ENCODE measurements around the gene PRR27. TPM values are rescaled to one million over a fixed set of nuclear protein-coding genes. Genes with fewer than 3 reads are reported as not detected.
"Not testable (repeated sequence)": the region's sequence is repeated elsewhere in the genome, so short reads cannot be mapped to it uniquely, and the experiment has no call there.

PRR27 gene
- total RNA-seq, 1 donor from 2014 or later: not detected

GRCh38 chr4:70197842-70198241 is 43.8 kb downstream of the PRR27 start:
- DNase-seq (ENCODE audit: low read depth): no peak
- TF ChIP-seq CTCF (IDR thresholded peaks at IDR 0.05; ENCODE audit: insufficient read depth, low read depth, low read length) (no peak), EZH2 (IDR thresholded peaks at IDR 0.05; ENCODE audit: insufficient read depth, low read length) (no peak)
- FAIRE-seq: no peak
- no peaks in the 10 kb centered on the region for H3K9me3 ChIP-seq (ENCODE audit: insufficient read depth, low read depth, low read length)
- H3K4me2 ChIP-seq (ENCODE audit: low read length): no peak overlapping the region
- no peak overlapping the region for H3K9ac ChIP-seq (ENCODE audit: low read length)
- H3K4me3 ChIP-seq (ENCODE audit: insufficient read depth, low read depth, low read length): no peak overlapping the region
- no peaks in the 10 kb centered on the region for H3K9me3 Mint-ChIP-seq (ENCODE audit: unreplicated experiment)
- H3K4me1 ChIP-seq (ENCODE audit: insufficient read depth, low read length): no peaks in the 10 kb centered on the region
- no peaks in the 10 kb centered on the region for H3K79me2 ChIP-seq (ENCODE audit: insufficient read depth, low read length)
- no peak overlapping the region for H3K27ac ChIP-seq (ENCODE audit: low read depth, low read length)
- no peaks in the 10 kb centered on the region for H3K27me3 ChIP-seq (ENCODE audit: insufficient read depth, low read length)
- H2AFZ ChIP-seq (ENCODE audit: low read depth, low read length): no peak overlapping the region
- H3K36me3 ChIP-seq (ENCODE audit: insufficient read depth, low read length): no peaks in the 10 kb centered on the region
- H3K36me3 Mint-ChIP-seq (ENCODE audit: low read depth, unreplicated experiment): no peaks in the 10 kb centered on the region
- H3K4me1 Mint-ChIP-seq (ENCODE audit: low read depth, unreplicated experiment): no peaks in the 10 kb centered on the region
- H3K4me3 Mint-ChIP-seq (ENCODE audit: unreplicated experiment): no peak overlapping the region
- H4K20me1 ChIP-seq (ENCODE audit: insufficient read depth, low read length): no peaks in the 10 kb centered on the region
- no peak overlapping the region for H3K27ac Mint-ChIP-seq (ENCODE audit: unreplicated experiment)
- no peaks in the 10 kb centered on the region for H3K27me3 Mint-ChIP-seq (ENCODE audit: low read depth, unreplicated experiment)

- Histone ChIP-seq H3K36me3 (ENCODE audit: insufficient read depth, low read length) (no peaks in the 10 kb centered on the region), H3K9me3 (ENCODE audit: insufficient read depth, low read depth, low read length) (no peaks in the 10 kb centered on the region), H3K27me3 (ENCODE audit: insufficient read depth, low read length) (no peaks in the 10 kb centered on the region), H2AFZ (ENCODE audit: low read depth, low read length) (no peak overlapping the region), H3K4me3 (ENCODE audit: insufficient read depth, low read depth, low read length) (no peak overlapping the region), H3K4me2 (ENCODE audit: low read length) (no peak overlapping the region), H3K27ac (ENCODE audit: low read depth, low read length) (no peak overlapping the region), H4K20me1 (ENCODE audit: insufficient read depth, low read length) (no peaks in the 10 kb centered on the region), H3K9ac (ENCODE audit: low read length) (no peak overlapping the region), H3K79me2 (ENCODE audit: insufficient read depth, low read length) (no peaks in the 10 kb centered on the region), H3K4me1 (ENCODE audit: insufficient read depth, low read length) (no peaks in the 10 kb centered on the region)
- no peak for FAIRE-seq
- Mint-ChIP-seq H3K4me1 (ENCODE audit: low read depth, unreplicated experiment) (no peaks in the 10 kb centered on the region), H3K27me3 (ENCODE audit: low read depth, unreplicated experiment) (no peaks in the 10 kb centered on the region), H3K36me3 (ENCODE audit: low read depth, unreplicated experiment) (no peaks in the 10 kb centered on the region), H3K9me3 (ENCODE audit: unreplicated experiment) (no peaks in the 10 kb centered on the region), H3K4me3 (ENCODE audit: unreplicated experiment) (no peak overlapping the region), H3K27ac (ENCODE audit: unreplicated experiment) (no peak overlapping the region)
- no peak for DNase-seq (ENCODE audit: low read depth)
- no peak for TF ChIP-seq EZH2 (IDR thresholded peaks at IDR 0.05; ENCODE audit: insufficient read depth, low read length)
- TF ChIP-seq CTCF (IDR thresholded peaks at IDR 0.05; ENCODE audit: insufficient read depth, low read depth, low read length): no peak
These were observed 49.6 kb downstream of the PRR27 start for GRCh38 chr4:70203601-70204000.

GRCh38 chr4:70212752-70213151 is 58.7 kb downstream of the PRR27 start:
- H2AFZ ChIP-seq (ENCODE audit: low read depth, low read length); H3K4me1 Mint-ChIP-seq (ENCODE audit: low read depth, unreplicated experiment); H3K4me3 ChIP-seq (ENCODE audit: insufficient read depth, low read depth, low read length); FAIRE-seq; H3K27ac ChIP-seq (ENCODE audit: low read depth, low read length); H3K79me2 ChIP-seq (ENCODE audit: insufficient read depth, low read length); H3K27me3 ChIP-seq (ENCODE audit: insufficient read depth, low read length); H3K27me3 Mint-ChIP-seq (ENCODE audit: low read depth, unreplicated experiment); H3K4me1 ChIP-seq (ENCODE audit: insufficient read depth, low read length); H3K9ac ChIP-seq (ENCODE audit: low read length); H4K20me1 ChIP-seq (ENCODE audit: insufficient read depth, low read length); H3K36me3 Mint-ChIP-seq (ENCODE audit: low read depth, unreplicated experiment); DNase-seq (ENCODE audit: low read depth); H3K4me3 Mint-ChIP-seq (ENCODE audit: unreplicated experiment); H3K36me3 ChIP-seq (ENCODE audit: insufficient read depth, low read length); H3K9me3 ChIP-seq (ENCODE audit: insufficient read depth, low read depth, low read length); H3K9me3 Mint-ChIP-seq (ENCODE audit: unreplicated experiment); H3K27ac Mint-ChIP-seq (ENCODE audit: unreplicated experiment); H3K4me2 ChIP-seq (ENCODE audit: low read length): not testable (repeated sequence)

Other genes starting within 250 kb of the PRR27 start
- gene CSN1S1, start 223.2 kb upstream of the PRR27 start, total RNA-seq: not detected in 2 replicates
- not detected in 2 replicates for gene CSN2, start 188.5 kb upstream of the PRR27 start, total RNA-seq
- gene STATH, start 158.3 kb upstream of the PRR27 start, total RNA-seq: not detected in 2 replicates
- not detected in 2 replicates for gene HTN3, start 125.8 kb upstream of the PRR27 start, total RNA-seq
- gene HTN1, start 103.8 kb upstream of the PRR27 start, total RNA-seq: not detected in 2 replicates
- gene ODAM, start 41.5 kb downstream of the PRR27 start, total RNA-seq: not detected in 2 replicates
- gene FDCSP, start 71.9 kb downstream of the PRR27 start, total RNA-seq: not detected in 2 replicates
- not detected in 2 replicates for gene CSN3, start 88.4 kb downstream of the PRR27 start, total RNA-seq
- not detected in 2 replicates for gene CABS1, start 180.7 kb downstream of the PRR27 start, total RNA-seq
- not detected in 2 replicates for gene SMR3A, start 206.5 kb downstream of the PRR27 start, total RNA-seq
- not detected in 2 replicates for gene SMR3B, start 228.9 kb downstream of the PRR27 start, total RNA-seq
- not detected in 2 replicates for gene OPRPN, start 243.7 kb downstream of the PRR27 start, total RNA-seq

Measured in astrocyte (in vitro differentiated cells and primary cell).